ENCODE data around the gene NADSYN1.

DNA sequence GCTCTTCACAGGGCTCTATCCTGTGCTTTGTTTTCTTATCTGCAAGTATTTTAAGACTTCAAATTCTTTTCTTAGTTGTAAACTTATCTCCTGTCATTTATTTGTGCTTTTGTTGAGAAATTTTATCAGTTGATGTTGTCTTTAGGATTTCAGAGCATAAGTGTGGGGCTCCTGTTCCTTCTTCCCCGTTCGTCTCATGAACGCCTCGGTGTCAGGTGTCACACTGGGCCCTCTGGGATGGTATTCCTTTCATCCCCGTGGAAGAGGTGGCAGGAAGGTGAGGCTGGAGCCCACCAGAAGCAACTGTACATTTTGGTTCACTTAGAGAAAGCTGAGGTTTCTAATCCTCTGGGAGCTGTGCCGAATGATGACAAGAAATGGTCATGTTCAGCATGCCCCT is 17.9 kb downstream of the NADSYN1 start:
- no peak for TF ChIP-seq ATF1 (CRISPR knock-in tag; IDR thresholded peaks at IDR 0.05)
- TF ChIP-seq, protein P1, sequence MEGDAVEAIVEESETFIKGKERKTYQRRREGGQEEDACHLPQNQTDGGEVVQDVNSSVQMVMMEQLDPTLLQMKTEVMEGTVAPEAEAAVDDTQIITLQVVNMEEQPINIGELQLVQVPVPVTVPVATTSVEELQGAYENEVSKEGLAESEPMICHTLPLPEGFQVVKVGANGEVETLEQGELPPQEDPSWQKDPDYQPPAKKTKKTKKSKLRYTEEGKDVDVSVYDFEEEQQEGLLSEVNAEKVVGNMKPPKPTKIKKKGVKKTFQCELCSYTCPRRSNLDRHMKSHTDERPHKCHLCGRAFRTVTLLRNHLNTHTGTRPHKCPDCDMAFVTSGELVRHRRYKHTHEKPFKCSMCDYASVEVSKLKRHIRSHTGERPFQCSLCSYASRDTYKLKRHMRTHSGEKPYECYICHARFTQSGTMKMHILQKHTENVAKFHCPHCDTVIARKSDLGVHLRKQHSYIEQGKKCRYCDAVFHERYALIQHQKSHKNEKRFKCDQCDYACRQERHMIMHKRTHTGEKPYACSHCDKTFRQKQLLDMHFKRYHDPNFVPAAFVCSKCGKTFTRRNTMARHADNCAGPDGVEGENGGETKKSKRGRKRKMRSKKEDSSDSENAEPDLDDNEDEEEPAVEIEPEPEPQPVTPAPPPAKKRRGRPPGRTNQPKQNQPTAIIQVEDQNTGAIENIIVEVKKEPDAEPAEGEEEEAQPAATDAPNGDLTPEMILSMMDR (CRISPR knock-in tag; IDR thresholded peaks at IDR 0.05) = no peak
- no peak for TF ChIP-seq JUN (CRISPR knock-in tag; IDR thresholded peaks at IDR 0.05)
- no peak for TF ChIP-seq MYNN (CRISPR knock-in tag; IDR thresholded peaks at IDR 0.05; ENCODE audit: low read depth)
